ENCODE data around the gene CD96.

CD96 gene

DNA sequence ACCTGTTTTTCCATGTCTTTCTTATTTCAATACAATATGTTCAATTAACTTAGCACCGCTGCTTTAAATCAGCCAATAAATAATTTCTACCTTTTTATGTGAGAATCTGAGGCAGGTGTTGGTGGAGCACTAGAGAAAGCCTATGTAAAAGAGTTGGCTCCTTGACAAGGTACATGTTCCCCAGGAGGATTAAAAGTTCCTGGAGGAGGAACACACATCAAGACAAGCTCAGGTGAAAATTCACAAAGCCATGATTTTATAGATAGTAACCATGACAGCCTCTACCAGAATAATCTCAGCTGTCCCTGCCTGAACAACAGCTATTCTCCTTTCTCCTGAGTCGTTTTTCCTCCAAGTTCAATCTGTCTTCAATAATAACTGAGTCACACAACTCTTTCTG, 56.6 kb downstream of the CD96 start:
- H3K4me1 ChIP-seq (ENCODE audit: insufficient read depth, poor library complexity, severe bottlenecking) = peaks cover 32% of the 10 kb centered on the region
- no peak overlapping the region for H3K27ac ChIP-seq (ENCODE audit: poor library complexity, severe bottlenecking)
- no peaks in the 10 kb centered on the region for H3K27me3 ChIP-seq (ENCODE audit: insufficient read depth, poor library complexity, severe bottlenecking)
- H3K9me3 ChIP-seq (ENCODE audit: severe bottlenecking) = no peaks in the 10 kb centered on the region
- DNase-seq (ENCODE audit: low spot score) = no peak
- TF ChIP-seq CTCF (IDR thresholded peaks at IDR 0.05; ENCODE audit: poor library complexity, severe bottlenecking) = no peak
- H3K36me3 ChIP-seq (ENCODE audit: low read depth) = no peaks in the 10 kb centered on the region
- no peak overlapping the region for H3K4me3 ChIP-seq (ENCODE audit: severe bottlenecking)
- no peak for ATAC-seq (ENCODE audit: low read depth)

GRCh38 chr3:111601810-111602209, 59.8 kb downstream of the CD96 start:
- Histone ChIP-seq H3K4me3 (ENCODE audit: severe bottlenecking) (no peak overlapping the region), H3K27me3 (ENCODE audit: insufficient read depth, poor library complexity, severe bottlenecking) (no peaks in the 10 kb centered on the region), H3K4me1 (ENCODE audit: insufficient read depth, poor library complexity, severe bottlenecking) (peaks cover 17% of the 10 kb centered on the region), H3K27ac (ENCODE audit: poor library complexity, severe bottlenecking) (no peak overlapping the region), H3K36me3 (ENCODE audit: low read depth) (no peaks in the 10 kb centered on the region), H3K9me3 (ENCODE audit: severe bottlenecking) (no peaks in the 10 kb centered on the region)
- DNase-seq (ENCODE audit: low spot score) (no peak), ATAC-seq (ENCODE audit: low read depth) (no peak; the same call in 2 of the 3 replicates)
- no peak for TF ChIP-seq CTCF (IDR thresholded peaks at IDR 0.05; ENCODE audit: poor library complexity, severe bottlenecking)

GRCh38 chr3:111603679-111604078, 61.7 kb downstream of the CD96 start:
- H3K27me3 ChIP-seq (ENCODE audit: insufficient read depth, poor library complexity, severe bottlenecking) = no peaks in the 10 kb centered on the region

DNA sequence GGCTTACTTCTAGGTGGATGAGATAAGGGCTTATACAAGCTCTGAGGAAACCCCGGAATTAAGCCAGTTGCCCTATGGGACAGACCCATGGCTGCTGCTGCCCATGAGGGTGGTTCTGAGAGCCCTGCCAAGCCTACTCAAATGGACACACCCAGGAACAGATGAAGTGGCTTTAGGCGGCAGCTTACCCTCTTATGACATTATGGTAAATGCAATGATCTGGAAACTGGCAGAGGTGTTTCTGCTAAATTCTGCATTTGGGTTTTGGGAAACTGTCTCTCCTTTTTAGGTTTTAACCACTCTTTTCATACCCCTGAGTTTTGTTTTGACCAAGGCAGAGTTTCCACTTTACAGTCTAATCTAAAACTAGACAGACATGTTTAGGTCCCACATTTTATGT, 62.1 kb downstream of the CD96 start:
- Histone ChIP-seq H3K4me3 (ENCODE audit: severe bottlenecking) (no peak overlapping the region), H3K27me3 (ENCODE audit: insufficient read depth, poor library complexity, severe bottlenecking) (no peaks in the 10 kb centered on the region), H3K36me3 (ENCODE audit: low read depth) (no peaks in the 10 kb centered on the region), H3K9me3 (ENCODE audit: severe bottlenecking) (no peaks in the 10 kb centered on the region), H3K27ac (ENCODE audit: poor library complexity, severe bottlenecking) (no peak overlapping the region), H3K4me1 (ENCODE audit: insufficient read depth, poor library complexity, severe bottlenecking) (peaks cover 9% of the 10 kb centered on the region)
- ATAC-seq (ENCODE audit: low read depth) = no peak
- DNase-seq (ENCODE audit: low spot score) = no peak
- TF ChIP-seq CTCF (IDR thresholded peaks at IDR 0.05; ENCODE audit: poor library complexity, severe bottlenecking) = no peak

More at GRCh38 chr3:111603679-111604078, 61.7 kb downstream of the CD96 start:
- no peak for TF ChIP-seq CTCF (IDR thresholded peaks at IDR 0.05; ENCODE audit: poor library complexity, severe bottlenecking)
- H3K9me3 ChIP-seq (ENCODE audit: severe bottlenecking) = no peaks in the 10 kb centered on the region
- DNase-seq (ENCODE audit: low spot score) (no peak), ATAC-seq (ENCODE audit: low read depth) (no peak)
- no peaks in the 10 kb centered on the region for H3K36me3 ChIP-seq (ENCODE audit: low read depth)
- no peak overlapping the region for H3K27ac ChIP-seq (ENCODE audit: poor library complexity, severe bottlenecking)
- peaks cover 9% of the 10 kb centered on the region for H3K4me1 ChIP-seq (ENCODE audit: insufficient read depth, poor library complexity, severe bottlenecking)
- no peak overlapping the region for H3K4me3 ChIP-seq (ENCODE audit: severe bottlenecking)

GRCh38 chr3:111605018-111605417, 63.0 kb downstream of the CD96 start:
- peak; percentile 31; the same call in 1 of the 3 replicates for ATAC-seq (ENCODE audit: low read depth)
- H3K4me3 ChIP-seq (ENCODE audit: severe bottlenecking) = no peak overlapping the region
- peaks cover 17% of the 10 kb centered on the region for H3K4me1 ChIP-seq (ENCODE audit: insufficient read depth, poor library complexity, severe bottlenecking)
- no peak for TF ChIP-seq CTCF (IDR thresholded peaks at IDR 0.05; ENCODE audit: poor library complexity, severe bottlenecking)
- no peaks in the 10 kb centered on the region for H3K36me3 ChIP-seq (ENCODE audit: low read depth)
- no peaks in the 10 kb centered on the region for H3K9me3 ChIP-seq (ENCODE audit: severe bottlenecking)
- H3K27me3 ChIP-seq (ENCODE audit: insufficient read depth, poor library complexity, severe bottlenecking) = no peaks in the 10 kb centered on the region
- peak overlapping the region; percentile 7 for H3K27ac ChIP-seq (ENCODE audit: poor library complexity, severe bottlenecking)
- DNase-seq (ENCODE audit: low spot score) = no peak
